Measurements from ENCODE around the gene CDK15. TPM values are rescaled to one million over a fixed set of nuclear protein-coding genes. Genes with fewer than 3 reads are reported as not detected.
A peak's percentile ranks its signal among the peaks of the same experiment; 100 is the strongest.

Gene CDK15
- total RNA-seq, 1 donor from 2014 or later, result 0.21 TPM

DNA sequence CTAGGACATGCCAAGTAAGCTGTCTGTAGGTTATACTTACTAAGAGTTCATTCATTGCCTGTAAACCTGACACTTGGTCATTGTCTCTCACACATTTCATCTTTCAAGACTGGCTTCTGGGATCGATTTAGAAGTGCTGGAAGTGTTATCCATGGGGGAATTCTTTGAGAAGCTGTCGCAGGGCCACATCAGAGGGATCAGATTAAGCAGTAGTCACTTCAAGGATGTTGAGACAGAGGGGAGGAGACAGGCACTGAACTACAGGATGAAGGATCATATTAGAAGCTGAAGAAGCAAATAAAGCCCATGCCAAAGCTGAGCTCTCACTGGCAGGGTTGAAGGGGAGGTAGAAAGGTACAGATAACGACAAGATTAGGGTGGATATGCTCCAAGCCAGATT lies 49.0 kb downstream of the CDK15 start:
- Mint-ChIP-seq H3K4me3 (no peak overlapping the region), H3K9me3 (peaks cover 2% of the 10 kb centered on the region), H3K36me3 (no peaks in the 10 kb centered on the region), H3K4me1 (peaks cover 56% of the 10 kb centered on the region), H3K27ac (peak overlapping the region; percentile 53), H3K27me3 (ENCODE audit: insufficient read depth, low read depth) (peaks cover 7% of the 10 kb centered on the region)
- H3K9ac ChIP-seq, result no peak overlapping the region
- peaks cover 67% of the 10 kb centered on the region for H3K4me1 ChIP-seq
- no peaks in the 10 kb centered on the region for H3K9me3 ChIP-seq (ENCODE audit: low read depth)
- H2AFZ ChIP-seq (replicated peaks), result no peak overlapping the region
- no peak overlapping the region for H3K27ac ChIP-seq
- H3K36me3 ChIP-seq, result no peaks in the 10 kb centered on the region
- H3K4me2 ChIP-seq, result no peak overlapping the region
- H3K4me3 ChIP-seq, result no peak overlapping the region
- no peak for DNase-seq (ENCODE audit: low spot score)
- peaks cover 64% of the 10 kb centered on the region for H3F3A ChIP-seq (ENCODE audit: low read depth)
- TF ChIP-seq EZH2phosphoT487 (IDR thresholded peaks at IDR 0.05) (no peak), EZH2 (IDR thresholded peaks at IDR 0.05) (no peak)
- TF ChIP-seq, protein P1, sequence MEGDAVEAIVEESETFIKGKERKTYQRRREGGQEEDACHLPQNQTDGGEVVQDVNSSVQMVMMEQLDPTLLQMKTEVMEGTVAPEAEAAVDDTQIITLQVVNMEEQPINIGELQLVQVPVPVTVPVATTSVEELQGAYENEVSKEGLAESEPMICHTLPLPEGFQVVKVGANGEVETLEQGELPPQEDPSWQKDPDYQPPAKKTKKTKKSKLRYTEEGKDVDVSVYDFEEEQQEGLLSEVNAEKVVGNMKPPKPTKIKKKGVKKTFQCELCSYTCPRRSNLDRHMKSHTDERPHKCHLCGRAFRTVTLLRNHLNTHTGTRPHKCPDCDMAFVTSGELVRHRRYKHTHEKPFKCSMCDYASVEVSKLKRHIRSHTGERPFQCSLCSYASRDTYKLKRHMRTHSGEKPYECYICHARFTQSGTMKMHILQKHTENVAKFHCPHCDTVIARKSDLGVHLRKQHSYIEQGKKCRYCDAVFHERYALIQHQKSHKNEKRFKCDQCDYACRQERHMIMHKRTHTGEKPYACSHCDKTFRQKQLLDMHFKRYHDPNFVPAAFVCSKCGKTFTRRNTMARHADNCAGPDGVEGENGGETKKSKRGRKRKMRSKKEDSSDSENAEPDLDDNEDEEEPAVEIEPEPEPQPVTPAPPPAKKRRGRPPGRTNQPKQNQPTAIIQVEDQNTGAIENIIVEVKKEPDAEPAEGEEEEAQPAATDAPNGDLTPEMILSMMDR (IDR thresholded peaks at IDR 0.05), result no peak
- H3K79me2 ChIP-seq (ENCODE audit: low read depth), result no peaks in the 10 kb centered on the region
- H3K27me3 ChIP-seq, result no peaks in the 10 kb centered on the region
- H4K20me1 ChIP-seq (ENCODE audit: low read depth), result peaks cover 5% of the 10 kb centered on the region

DNA sequence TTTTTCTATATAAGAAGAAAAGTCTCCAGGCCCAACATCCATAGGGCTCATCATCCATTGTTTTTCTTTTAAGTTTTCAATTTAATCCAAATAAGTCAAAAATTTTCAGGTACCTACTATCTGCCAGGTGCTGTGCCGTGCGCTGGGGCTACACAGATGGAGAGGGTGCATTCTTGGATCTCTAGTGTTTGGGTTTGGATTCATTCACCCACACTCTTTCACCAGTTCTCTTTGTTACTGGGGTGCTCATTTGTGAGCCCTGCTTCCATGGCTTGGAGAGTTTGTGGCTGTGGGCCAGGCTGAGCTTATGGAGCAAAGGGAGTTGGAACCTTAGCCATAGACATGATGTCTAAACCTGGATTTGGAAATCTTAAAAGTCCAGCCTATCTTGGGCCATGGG lies 51.0 kb downstream of the CDK15 start:
- Histone ChIP-seq H2AFZ (replicated peaks) (no peak overlapping the region), H3K4me2 (no peak overlapping the region), H3K9me3 (ENCODE audit: low read depth) (no peaks in the 10 kb centered on the region), H3K4me3 (no peak overlapping the region), H3K79me2 (ENCODE audit: low read depth) (no peaks in the 10 kb centered on the region), H4K20me1 (ENCODE audit: low read depth) (peaks cover 5% of the 10 kb centered on the region), H3K36me3 (no peaks in the 10 kb centered on the region), H3K4me1 (peaks cover 71% of the 10 kb centered on the region), H3K9ac (no peak overlapping the region), H3K27ac (no peak overlapping the region), H3F3A (ENCODE audit: low read depth) (peaks cover 69% of the 10 kb centered on the region), H3K27me3 (no peaks in the 10 kb centered on the region)
- peaks cover 2% of the 10 kb centered on the region for H3K9me3 Mint-ChIP-seq
- H3K4me3 Mint-ChIP-seq, result no peak overlapping the region
- TF ChIP-seq, protein P1 (IDR thresholded peaks at IDR 0.05), result no peak
- no peak for TF ChIP-seq EZH2phosphoT487 (IDR thresholded peaks at IDR 0.05)
- no peak for TF ChIP-seq EZH2 (IDR thresholded peaks at IDR 0.05)
- H3K27ac Mint-ChIP-seq, result no peak overlapping the region
- peaks cover 62% of the 10 kb centered on the region for H3K4me1 Mint-ChIP-seq
- H3K36me3 Mint-ChIP-seq, result no peaks in the 10 kb centered on the region
- H3K27me3 Mint-ChIP-seq (ENCODE audit: insufficient read depth, low read depth), result peaks cover 10% of the 10 kb centered on the region
- DNase-seq (ENCODE audit: low spot score), result no peak

DNA sequence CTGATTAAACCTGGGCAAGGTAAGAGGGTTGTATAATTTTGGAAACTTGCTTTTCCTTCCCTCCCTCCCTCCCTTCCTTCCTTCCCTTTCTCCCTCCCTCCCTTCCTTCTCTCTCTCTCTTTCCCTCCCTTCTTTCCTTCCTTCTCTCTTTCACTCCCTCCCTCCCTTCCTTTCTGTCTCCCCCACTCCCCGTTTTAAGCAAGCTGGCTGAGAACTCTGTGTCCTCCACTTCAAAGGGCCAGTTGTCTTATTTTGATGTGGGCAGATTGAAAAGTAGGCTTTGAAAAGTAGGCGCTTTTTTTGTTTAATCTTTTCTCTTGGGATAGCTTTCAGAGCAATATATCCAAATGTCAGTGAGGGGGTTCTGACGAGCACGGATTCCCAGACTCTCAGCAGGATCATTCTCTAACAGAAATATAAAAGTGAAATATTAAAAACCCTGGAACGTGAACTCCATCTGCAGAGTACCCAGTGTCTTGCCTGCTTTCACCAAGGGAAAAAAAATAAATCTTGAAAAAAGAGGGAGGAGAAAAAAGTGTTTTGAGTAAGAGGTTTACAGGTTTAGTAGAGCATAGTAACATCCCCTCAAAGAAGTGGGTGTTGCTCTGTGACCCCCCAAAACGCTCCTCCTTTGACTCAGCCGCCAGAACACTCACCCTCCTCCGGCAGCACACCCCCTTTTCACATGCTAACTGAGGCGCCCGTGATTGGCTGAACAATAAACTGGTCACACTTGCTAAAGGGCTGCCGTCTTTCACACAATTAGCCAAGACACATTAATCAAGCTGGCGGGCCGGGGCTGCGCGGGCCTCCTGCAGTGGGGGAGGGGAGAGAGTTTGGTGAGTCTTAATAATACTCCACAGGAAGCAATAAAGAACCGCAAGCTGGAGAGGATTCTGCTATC lies 52.2 kb downstream of the CDK15 start:
- Histone ChIP-seq H3K27me3 (no peaks in the 10 kb centered on the region), H3K27ac (no peak overlapping the region), H2AFZ (replicated peaks) (no peak overlapping the region), H3K4me1 (peaks cover 59% of the 10 kb centered on the region), H3K9ac (no peak overlapping the region), H3F3A (ENCODE audit: low read depth) (peaks cover 57% of the 10 kb centered on the region), H4K20me1 (ENCODE audit: low read depth) (peaks cover 5% of the 10 kb centered on the region), H3K36me3 (no peaks in the 10 kb centered on the region), H3K4me3 (peak overlapping the region; percentile 37), H3K9me3 (ENCODE audit: low read depth) (no peaks in the 10 kb centered on the region), H3K4me2 (peak overlapping the region; percentile 77), H3K79me2 (ENCODE audit: low read depth) (no peaks in the 10 kb centered on the region)
- Mint-ChIP-seq H3K27me3 (ENCODE audit: insufficient read depth, low read depth) (peaks cover 12% of the 10 kb centered on the region), H3K27ac (peak overlapping the region; percentile 93), H3K4me3 (peak overlapping the region; percentile 75), H3K36me3 (no peaks in the 10 kb centered on the region), H3K9me3 (peaks cover 2% of the 10 kb centered on the region), H3K4me1 (peaks cover 55% of the 10 kb centered on the region)
- DNase-seq (ENCODE audit: low spot score), result peak; percentile 86
- no peak for TF ChIP-seq EZH2 (IDR thresholded peaks at IDR 0.05)
- TF ChIP-seq, protein P1 (IDR thresholded peaks at IDR 0.05), result no peak
- TF ChIP-seq EZH2phosphoT487 (IDR thresholded peaks at IDR 0.05), result peak; percentile 8

Measured in neural progenitor cell (in vitro differentiated cells).